Fibroblast of lung (primary cell): ENCODE measurements around the gene BBC3.

Experiments
- EZH2 ChIP-seq: IDR thresholded peaks from 2 replicates; pipeline ENCODE4 v1.5.1; 2012; ENCODE audit warnings: low read length, control low read depth, mild to moderate bottlenecking; ENCODE audit errors: missing control alignments
- TF ChIP-seq, protein P1 (sequence below), 2 donors: IDR thresholded peaks in 1 of 2; conservative IDR thresholded peaks in 1 of 2; 1 replicate in 1 of 2; 2 replicates in 1 of 2; pipeline ENCODE4 v1.5.1; 2011 to 2012; ENCODE audit warnings: low read length in 2 of 2, control low read depth in 1 of 2, inconsistent platforms in 1 of 2, low read depth in 1 of 2, mild to moderate bottlenecking in 1 of 2

DNA sequence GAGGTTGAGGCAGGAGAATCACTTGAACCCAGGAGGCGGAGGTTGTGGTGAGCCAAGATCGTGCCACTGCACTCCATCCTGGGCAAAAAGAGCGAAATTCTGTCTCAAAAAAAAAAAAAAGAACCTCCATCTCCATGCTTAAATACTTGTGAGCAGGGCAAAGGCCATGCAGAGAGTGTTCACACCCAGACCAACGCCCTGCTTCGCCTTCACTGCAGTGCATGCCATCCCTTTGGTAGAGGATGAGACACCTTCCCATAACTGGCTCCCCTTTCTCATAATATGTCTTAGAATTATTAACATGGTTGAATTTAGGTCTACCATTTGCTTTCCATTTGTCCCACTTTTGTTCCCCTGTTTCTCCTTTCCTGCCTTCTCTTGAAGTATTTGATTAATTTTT, 15.4 kb downstream of the BBC3 start:
- TF ChIP-seq, protein P1, sequence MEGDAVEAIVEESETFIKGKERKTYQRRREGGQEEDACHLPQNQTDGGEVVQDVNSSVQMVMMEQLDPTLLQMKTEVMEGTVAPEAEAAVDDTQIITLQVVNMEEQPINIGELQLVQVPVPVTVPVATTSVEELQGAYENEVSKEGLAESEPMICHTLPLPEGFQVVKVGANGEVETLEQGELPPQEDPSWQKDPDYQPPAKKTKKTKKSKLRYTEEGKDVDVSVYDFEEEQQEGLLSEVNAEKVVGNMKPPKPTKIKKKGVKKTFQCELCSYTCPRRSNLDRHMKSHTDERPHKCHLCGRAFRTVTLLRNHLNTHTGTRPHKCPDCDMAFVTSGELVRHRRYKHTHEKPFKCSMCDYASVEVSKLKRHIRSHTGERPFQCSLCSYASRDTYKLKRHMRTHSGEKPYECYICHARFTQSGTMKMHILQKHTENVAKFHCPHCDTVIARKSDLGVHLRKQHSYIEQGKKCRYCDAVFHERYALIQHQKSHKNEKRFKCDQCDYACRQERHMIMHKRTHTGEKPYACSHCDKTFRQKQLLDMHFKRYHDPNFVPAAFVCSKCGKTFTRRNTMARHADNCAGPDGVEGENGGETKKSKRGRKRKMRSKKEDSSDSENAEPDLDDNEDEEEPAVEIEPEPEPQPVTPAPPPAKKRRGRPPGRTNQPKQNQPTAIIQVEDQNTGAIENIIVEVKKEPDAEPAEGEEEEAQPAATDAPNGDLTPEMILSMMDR (conservative IDR thresholded peaks at IDR 0.05 in 1 of 2, IDR thresholded peaks at IDR 0.05 in 1 of 2; ENCODE audit: low read depth in 1 of 2, low read length in 2 of 2), result no peak
- no peak for TF ChIP-seq EZH2
